Natural killer cell treated with Interleukin-12 subunit alpha and Interleukin-12 subunit beta and Interleukin-15 and Interleukin-18, amount 100 ng/mL, for 72 hours (primary cell): ENCODE measurements around the gene SHISA3. TPM values are rescaled to one million over a fixed set of nuclear protein-coding genes. Genes with fewer than 3 reads are reported as not detected.

ENCODE experiments used
- ATAC-seq, 2 donors: fragments of 150-1000 bp; cut with Tn5 transposase in 1 of 2; sonication (Bioruptor Pico), chemical (Tn5 transposase) in 1 of 2; 2 replicates each; pipeline ENCODE4 v1.10.0; 2021
- DNase-seq: peaks from one replicate; pipeline ENCODE4 v3.0.0; 2022; ENCODE audit warnings: low spot score
- H3K27ac Mint-ChIP-seq, 2 donors: 1 replicate in 1 of 2; 2 replicates in 1 of 2; pipeline ENCODE4 v1.8.0; 2022; ENCODE audit warnings: mixed read lengths in 2 of 2, mild to moderate bottlenecking in 1 of 2, moderate library complexity in 1 of 2
- H3K27me3 Mint-ChIP-seq, 2 donors: 1 replicate in 1 of 2; 2 replicates in 1 of 2; pipeline ENCODE4 v1.8.0; 2022; ENCODE audit warnings: mixed read lengths in 2 of 2
- H3K36me3 Mint-ChIP-seq: one replicate; pipeline ENCODE4 v1.8.0; 2022; ENCODE audit warnings: mixed read lengths
- H3K4me1 Mint-ChIP-seq, 2 donors: 1 replicate in 1 of 2; 2 replicates in 1 of 2; pipeline ENCODE4 v1.8.0; 2022; ENCODE audit warnings: low read depth in 2 of 2, mixed read lengths in 2 of 2, mild to moderate bottlenecking in 1 of 2
- H3K4me3 Mint-ChIP-seq: one replicate; pipeline ENCODE4 v1.8.0; 2022; ENCODE audit warnings: mixed read lengths
- H3K9me3 Mint-ChIP-seq: 2 replicates; pipeline ENCODE4 v1.8.0; 2022; ENCODE audit warnings: mixed read lengths
- total RNA-seq, 2 donors: library from RNA; stranded (reverse); gene quantifications; one replicate each; pipeline ENCODE4 v1.2.3, GENCODE V29; 2022

Gene SHISA3
- under 1 TPM in 1 of 2 donors, not detected in 1; 0.14 TPM for total RNA-seq

- H3K36me3 Mint-ChIP-seq, result no peaks in the 10 kb centered on the region
- no peak for DNase-seq
- H3K27me3 Mint-ChIP-seq, result peaks cover 45 to 55% of the 10 kb centered on the region in 2 donors
- peaks cover 10 to 11% of the 10 kb centered on the region in 2 donors for H3K4me1 Mint-ChIP-seq
- no peak within 1 kb of the TSS for H3K27ac Mint-ChIP-seq
- ATAC-seq, result peak; percentile 65 to 80
- H3K4me3 Mint-ChIP-seq, result peak within 1 kb of the TSS; percentile 84
- H3K9me3 Mint-ChIP-seq, result no peaks in the 10 kb centered on the region
Measured at GRCh38 chr4:42396752-42397634, at the start of gene SHISA3. TSS of gene SHISA3 (plus strand) at chr4:42397488. CDS start at chr4:42398057, 569 bp downstream.

GRCh38 chr4:42348247-42348646, 49.0 kb upstream of the SHISA3 start:
- Mint-ChIP-seq H3K4me1 (no peaks in the 10 kb centered on the region), H3K27ac (no peak overlapping the region), H3K36me3 (no peaks in the 10 kb centered on the region), H3K4me3 (no peak overlapping the region), H3K27me3 (peaks cover 7 to 8% of the 10 kb centered on the region in 2 donors), H3K9me3 (no peaks in the 10 kb centered on the region)
- DNase-seq, result no peak
- ATAC-seq, result no peak

- DNase-seq (no peak), ATAC-seq (no peak)
- H3K4me1 Mint-ChIP-seq, result no peaks in the 10 kb centered on the region
- H3K27me3 Mint-ChIP-seq, result peaks cover 7 to 8% of the 10 kb centered on the region in 2 donors
- H3K27ac Mint-ChIP-seq, result no peak overlapping the region
- no peaks in the 10 kb centered on the region for H3K36me3 Mint-ChIP-seq
- H3K9me3 Mint-ChIP-seq, result no peaks in the 10 kb centered on the region
- no peak overlapping the region for H3K4me3 Mint-ChIP-seq
Measured at GRCh38 chr4:42348692-42349091, 48.6 kb upstream of the SHISA3 start.

GRCh38 chr4:42350611-42351182, 46.6 kb upstream of the SHISA3 start:
- ATAC-seq (no peak), DNase-seq (no peak)
- peaks cover 18 to 27% of the 10 kb centered on the region in 2 donors for H3K27me3 Mint-ChIP-seq
- H3K27ac Mint-ChIP-seq, result no peak overlapping the region
- H3K4me1 Mint-ChIP-seq, result no peaks in the 10 kb centered on the region
- no peak overlapping the region for H3K4me3 Mint-ChIP-seq
- H3K9me3 Mint-ChIP-seq, result no peaks in the 10 kb centered on the region
- H3K36me3 Mint-ChIP-seq, result no peaks in the 10 kb centered on the region

- Mint-ChIP-seq H3K4me1 (peaks cover 3 to 4% of the 10 kb centered on the region in 2 donors), H3K4me3 (no peak overlapping the region), H3K36me3 (no peaks in the 10 kb centered on the region), H3K9me3 (no peaks in the 10 kb centered on the region), H3K27ac (no peak overlapping the region), H3K27me3 (peaks cover 29 to 40% of the 10 kb centered on the region in 2 donors)
- ATAC-seq, result no peak
- no peak for DNase-seq
Measured at GRCh38 chr4:42352049-42352448, 45.2 kb upstream of the SHISA3 start.

- H3K9me3 Mint-ChIP-seq, result no peaks in the 10 kb centered on the region
- no peak overlapping the region for H3K4me3 Mint-ChIP-seq
- DNase-seq (no peak), ATAC-seq (peak in 1 of 2 donors; percentile 38)
- H3K27me3 Mint-ChIP-seq, result peaks cover 45 to 53% of the 10 kb centered on the region in 2 donors
- H3K27ac Mint-ChIP-seq, result no peak overlapping the region
- no peaks in the 10 kb centered on the region for H3K36me3 Mint-ChIP-seq
- peaks cover 5 to 7% of the 10 kb centered on the region in 2 donors for H3K4me1 Mint-ChIP-seq
Measured at GRCh38 chr4:42357325-42357724, 40.0 kb upstream of the SHISA3 start.

- Mint-ChIP-seq H3K36me3 (no peaks in the 10 kb centered on the region), H3K4me3 (no peak overlapping the region), H3K27ac (no peak overlapping the region), H3K9me3 (no peaks in the 10 kb centered on the region), H3K27me3 (peaks cover 37 to 50% of the 10 kb centered on the region in 2 donors), H3K4me1 (peaks cover 5 to 7% of the 10 kb centered on the region in 2 donors)
- ATAC-seq (no peak), DNase-seq (no peak)
Measured at GRCh38 chr4:42359711-42360110, 37.6 kb upstream of the SHISA3 start.

GRCh38 chr4:42360256-42360669, 37.0 kb upstream of the SHISA3 start:
- no peak overlapping the region for H3K4me3 Mint-ChIP-seq
- H3K4me1 Mint-ChIP-seq, result peaks cover 5 to 7% of the 10 kb centered on the region in 2 donors
- no peaks in the 10 kb centered on the region for H3K9me3 Mint-ChIP-seq
- peaks cover 33 to 44% of the 10 kb centered on the region in 2 donors for H3K27me3 Mint-ChIP-seq
- H3K27ac Mint-ChIP-seq, result no peak overlapping the region
- DNase-seq (no peak), ATAC-seq (no peak)
- H3K36me3 Mint-ChIP-seq, result no peaks in the 10 kb centered on the region

GRCh38 chr4:42361456-42361855, 35.8 kb upstream of the SHISA3 start:
- Mint-ChIP-seq H3K4me1 (peaks cover 5 to 7% of the 10 kb centered on the region in 2 donors), H3K4me3 (no peak overlapping the region), H3K27me3 (peaks cover 24 to 34% of the 10 kb centered on the region in 2 donors), H3K9me3 (no peaks in the 10 kb centered on the region), H3K36me3 (no peaks in the 10 kb centered on the region), H3K27ac (no peak overlapping the region)
- DNase-seq, result no peak
- no peak for ATAC-seq

GRCh38 chr4:42362591-42362990, 34.7 kb upstream of the SHISA3 start:
- Mint-ChIP-seq H3K4me1 (no peaks in the 10 kb centered on the region), H3K27ac (no peak overlapping the region), H3K27me3 (peaks cover 21 to 22% of the 10 kb centered on the region in 2 donors), H3K4me3 (no peak overlapping the region), H3K9me3 (no peaks in the 10 kb centered on the region), H3K36me3 (no peaks in the 10 kb centered on the region)
- no peak for DNase-seq
- ATAC-seq, result no peak

GRCh38 chr4:42363614-42364013, 33.7 kb upstream of the SHISA3 start:
- no peaks in the 10 kb centered on the region for H3K4me1 Mint-ChIP-seq
- DNase-seq, result no peak
- no peak for ATAC-seq
- H3K9me3 Mint-ChIP-seq, result no peaks in the 10 kb centered on the region
- no peak overlapping the region for H3K4me3 Mint-ChIP-seq
- H3K27ac Mint-ChIP-seq, result no peak overlapping the region
- peaks cover 15 to 17% of the 10 kb centered on the region in 2 donors for H3K27me3 Mint-ChIP-seq
- no peaks in the 10 kb centered on the region for H3K36me3 Mint-ChIP-seq

- Mint-ChIP-seq H3K4me1 (no peaks in the 10 kb centered on the region), H3K9me3 (no peaks in the 10 kb centered on the region), H3K27me3 (peaks cover 11% of the 10 kb centered on the region in 2 donors), H3K36me3 (no peaks in the 10 kb centered on the region), H3K27ac (no peak overlapping the region), H3K4me3 (no peak overlapping the region)
- ATAC-seq (no peak), DNase-seq (no peak)
Measured at GRCh38 chr4:42364266-42365053, 32.8 kb upstream of the SHISA3 start.

- Mint-ChIP-seq H3K27ac (no peak overlapping the region), H3K9me3 (no peaks in the 10 kb centered on the region), H3K4me3 (no peak overlapping the region), H3K36me3 (no peaks in the 10 kb centered on the region), H3K4me1 (no peaks in the 10 kb centered on the region), H3K27me3 (peaks cover 3 to 11% of the 10 kb centered on the region in 2 donors)
- no peak for ATAC-seq
- DNase-seq, result no peak
Measured at GRCh38 chr4:42366959-42367358, 30.3 kb upstream of the SHISA3 start.
